NCI-H2029 treated with DMSO at 0.1 percent for 48 hours (cell line): ENCODE data around the gene PTPN21.
"Not testable (repeated sequence)": the region's sequence is repeated elsewhere in the genome, so short reads cannot be mapped to it uniquely, and the experiment has no call there.

Experiments
- DNase-seq: peaks from one replicate; lab custom pipeline; 2025; lab: John Stamatoyannopoulos, UW

Gene PTPN21

GRCh38 chr14:88551980-88552431 lies 2.8 kb downstream of the PTPN21 start:
- DNase-seq = no peak

- no peak for DNase-seq
Observed at GRCh38 chr14:88551094-88551870, 3.5 kb downstream of the PTPN21 start.

- DNase-seq = no peak
Observed at GRCh38 chr14:88550078-88550477, 4.7 kb downstream of the PTPN21 start.

GRCh38 chr14:88547386-88547780 lies 7.4 kb downstream of the PTPN21 start:
- DNase-seq = no peak

- DNase-seq = no peak
Observed at GRCh38 chr14:88546621-88547385, 8.0 kb downstream of the PTPN21 start.

GRCh38 chr14:88545256-88545655 lies 9.6 kb downstream of the PTPN21 start:
- no peak for DNase-seq

- DNase-seq = no peak
Observed at GRCh38 chr14:88542857-88543795, 11.7 kb downstream of the PTPN21 start.

- no peak for DNase-seq
Observed at GRCh38 chr14:88541324-88541723, 13.5 kb downstream of the PTPN21 start.

GRCh38 chr14:88535813-88536212 lies 19.0 kb downstream of the PTPN21 start:
- DNase-seq = no peak

GRCh38 chr14:88535149-88535548 lies 19.7 kb downstream of the PTPN21 start:
- DNase-seq = no peak

GRCh38 chr14:88533064-88533602 lies 21.7 kb downstream of the PTPN21 start:
- no peak for DNase-seq

- DNase-seq = not testable (repeated sequence)
Observed at GRCh38 chr14:88529889-88530288, 24.9 kb downstream of the PTPN21 start.

- DNase-seq = no peak
Observed at GRCh38 chr14:88522393-88522792, 32.4 kb downstream of the PTPN21 start.

GRCh38 chr14:88521818-88522217 lies 33.0 kb downstream of the PTPN21 start:
- no peak for DNase-seq

GRCh38 chr14:88519907-88520306 lies 34.9 kb downstream of the PTPN21 start:
- DNase-seq = no peak

GRCh38 chr14:88518592-88519512 lies 36.0 kb downstream of the PTPN21 start:
- no peak for DNase-seq

GRCh38 chr14:88516861-88517357 lies 37.9 kb downstream of the PTPN21 start:
- DNase-seq = no peak

GRCh38 chr14:88515499-88516221 lies 39.1 kb downstream of the PTPN21 start:
- DNase-seq = no peak

GRCh38 chr14:88507208-88507607 lies 47.6 kb downstream of the PTPN21 start:
- no peak for DNase-seq

- DNase-seq = no peak
Observed at GRCh38 chr14:88505621-88506020, 49.2 kb downstream of the PTPN21 start.
